ENCODE data around the gene ARMH3. TPM values are rescaled to one million over a fixed set of nuclear protein-coding genes. Genes with fewer than 3 reads are reported as not detected.

The ARMH3 gene
- total RNA-seq, 1 donor from 2014 or later, result 34.4 TPM

GRCh38 chr10:101834341-101834740 lies 221.6 kb downstream of the ARMH3 start:
- DNase-seq (ENCODE audit: low spot score, unreplicated experiment), result no peak
- H3K27ac Mint-ChIP-seq, result no peak overlapping the region
- H3K4me3 Mint-ChIP-seq (ENCODE audit: low read depth), result no peak overlapping the region
- H3K27me3 Mint-ChIP-seq, result peaks cover 8% of the 10 kb centered on the region
- TF ChIP-seq, protein P1, sequence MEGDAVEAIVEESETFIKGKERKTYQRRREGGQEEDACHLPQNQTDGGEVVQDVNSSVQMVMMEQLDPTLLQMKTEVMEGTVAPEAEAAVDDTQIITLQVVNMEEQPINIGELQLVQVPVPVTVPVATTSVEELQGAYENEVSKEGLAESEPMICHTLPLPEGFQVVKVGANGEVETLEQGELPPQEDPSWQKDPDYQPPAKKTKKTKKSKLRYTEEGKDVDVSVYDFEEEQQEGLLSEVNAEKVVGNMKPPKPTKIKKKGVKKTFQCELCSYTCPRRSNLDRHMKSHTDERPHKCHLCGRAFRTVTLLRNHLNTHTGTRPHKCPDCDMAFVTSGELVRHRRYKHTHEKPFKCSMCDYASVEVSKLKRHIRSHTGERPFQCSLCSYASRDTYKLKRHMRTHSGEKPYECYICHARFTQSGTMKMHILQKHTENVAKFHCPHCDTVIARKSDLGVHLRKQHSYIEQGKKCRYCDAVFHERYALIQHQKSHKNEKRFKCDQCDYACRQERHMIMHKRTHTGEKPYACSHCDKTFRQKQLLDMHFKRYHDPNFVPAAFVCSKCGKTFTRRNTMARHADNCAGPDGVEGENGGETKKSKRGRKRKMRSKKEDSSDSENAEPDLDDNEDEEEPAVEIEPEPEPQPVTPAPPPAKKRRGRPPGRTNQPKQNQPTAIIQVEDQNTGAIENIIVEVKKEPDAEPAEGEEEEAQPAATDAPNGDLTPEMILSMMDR (IDR thresholded peaks at IDR 0.05; ENCODE audit: unreplicated experiment), result no peak
- H3K4me1 Mint-ChIP-seq (ENCODE audit: low read depth), result peaks cover 16% of the 10 kb centered on the region
- no peaks in the 10 kb centered on the region for H3K9me3 Mint-ChIP-seq (ENCODE audit: low read depth)
- H3K36me3 Mint-ChIP-seq (ENCODE audit: insufficient read depth), result no peaks in the 10 kb centered on the region

GRCh38 chr10:101833466-101833865 lies 222.5 kb downstream of the ARMH3 start:
- H3K27me3 Mint-ChIP-seq, result no peaks in the 10 kb centered on the region
- DNase-seq (ENCODE audit: low spot score, unreplicated experiment), result no peak
- no peak overlapping the region for H3K27ac Mint-ChIP-seq
- TF ChIP-seq, protein P1 (IDR thresholded peaks at IDR 0.05; ENCODE audit: unreplicated experiment), result no peak
- peaks cover 15% of the 10 kb centered on the region for H3K4me1 Mint-ChIP-seq (ENCODE audit: low read depth)
- no peaks in the 10 kb centered on the region for H3K36me3 Mint-ChIP-seq (ENCODE audit: insufficient read depth)
- no peak overlapping the region for H3K4me3 Mint-ChIP-seq (ENCODE audit: low read depth)
- H3K9me3 Mint-ChIP-seq (ENCODE audit: low read depth), result no peaks in the 10 kb centered on the region

DNA sequence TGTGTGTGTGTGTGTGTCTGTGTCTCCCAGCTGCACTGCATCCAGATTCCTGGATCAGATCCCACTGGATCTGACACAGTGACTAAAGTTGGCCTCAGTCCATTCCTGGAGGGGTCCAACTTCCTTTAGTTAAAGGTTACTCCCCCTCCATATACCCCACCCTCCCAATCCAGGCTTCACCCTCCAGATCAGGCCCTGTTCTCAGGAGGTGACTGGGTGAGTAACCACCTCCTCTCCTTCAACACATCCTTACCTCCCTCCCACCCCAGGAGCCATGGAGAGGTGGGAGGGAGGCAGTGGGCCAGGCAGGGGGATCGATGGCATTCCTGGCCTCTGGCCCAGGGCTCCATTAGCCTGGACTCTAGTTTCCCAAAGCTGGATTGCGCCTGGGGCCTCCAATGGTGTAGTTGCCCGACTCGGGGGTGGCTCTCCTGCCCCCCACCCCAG lies 223.6 kb downstream of the ARMH3 start:
- no peaks in the 10 kb centered on the region for H3K36me3 Mint-ChIP-seq (ENCODE audit: insufficient read depth)
- no peaks in the 10 kb centered on the region for H3K27me3 Mint-ChIP-seq
- no peaks in the 10 kb centered on the region for H3K9me3 Mint-ChIP-seq (ENCODE audit: low read depth)
- no peak overlapping the region for H3K4me3 Mint-ChIP-seq (ENCODE audit: low read depth)
- peaks cover 15% of the 10 kb centered on the region for H3K4me1 Mint-ChIP-seq (ENCODE audit: low read depth)
- H3K27ac Mint-ChIP-seq, result no peak overlapping the region
- DNase-seq (ENCODE audit: low spot score, unreplicated experiment), result no peak
- TF ChIP-seq, protein P1 (IDR thresholded peaks at IDR 0.05; ENCODE audit: unreplicated experiment), result no peak

- Mint-ChIP-seq H3K27me3 (no peaks in the 10 kb centered on the region), H3K4me1 (ENCODE audit: low read depth) (peaks cover 15% of the 10 kb centered on the region), H3K27ac (peak overlapping the region; percentile 93), H3K36me3 (ENCODE audit: insufficient read depth) (no peaks in the 10 kb centered on the region), H3K4me3 (ENCODE audit: low read depth) (peak overlapping the region; percentile 76), H3K9me3 (ENCODE audit: low read depth) (no peaks in the 10 kb centered on the region)
- TF ChIP-seq, protein P1 (IDR thresholded peaks at IDR 0.05; ENCODE audit: unreplicated experiment), result no peak
- no peak for DNase-seq (ENCODE audit: low spot score, unreplicated experiment)
These were observed 224.7 kb downstream of the ARMH3 start for GRCh38 chr10:101831169-101831811.

- TF ChIP-seq, protein P1 (IDR thresholded peaks at IDR 0.05; ENCODE audit: unreplicated experiment), result no peak
- DNase-seq (ENCODE audit: low spot score, unreplicated experiment), result peak; percentile 77
- H3K27me3 Mint-ChIP-seq, result no peaks in the 10 kb centered on the region
- peak overlapping the region; percentile 76 for H3K4me3 Mint-ChIP-seq (ENCODE audit: low read depth)
- H3K36me3 Mint-ChIP-seq (ENCODE audit: insufficient read depth), result no peaks in the 10 kb centered on the region
- H3K27ac Mint-ChIP-seq, result peak overlapping the region; percentile 93
- peaks cover 15% of the 10 kb centered on the region for H3K4me1 Mint-ChIP-seq (ENCODE audit: low read depth)
- no peaks in the 10 kb centered on the region for H3K9me3 Mint-ChIP-seq (ENCODE audit: low read depth)
These were observed 225.4 kb downstream of the ARMH3 start for GRCh38 chr10:101830322-101831168.

Data from progenitor cell of endocrine pancreas (in vitro differentiated cells).